ENCODE measurements around the gene VARS1.
A peak's percentile ranks its signal among the peaks of the same experiment; 100 is the strongest.
"Not testable (repeated sequence)": the region's sequence is repeated elsewhere in the genome, so short reads cannot be mapped to it uniquely, and the experiment has no call there.

VARS1 gene

DNA sequence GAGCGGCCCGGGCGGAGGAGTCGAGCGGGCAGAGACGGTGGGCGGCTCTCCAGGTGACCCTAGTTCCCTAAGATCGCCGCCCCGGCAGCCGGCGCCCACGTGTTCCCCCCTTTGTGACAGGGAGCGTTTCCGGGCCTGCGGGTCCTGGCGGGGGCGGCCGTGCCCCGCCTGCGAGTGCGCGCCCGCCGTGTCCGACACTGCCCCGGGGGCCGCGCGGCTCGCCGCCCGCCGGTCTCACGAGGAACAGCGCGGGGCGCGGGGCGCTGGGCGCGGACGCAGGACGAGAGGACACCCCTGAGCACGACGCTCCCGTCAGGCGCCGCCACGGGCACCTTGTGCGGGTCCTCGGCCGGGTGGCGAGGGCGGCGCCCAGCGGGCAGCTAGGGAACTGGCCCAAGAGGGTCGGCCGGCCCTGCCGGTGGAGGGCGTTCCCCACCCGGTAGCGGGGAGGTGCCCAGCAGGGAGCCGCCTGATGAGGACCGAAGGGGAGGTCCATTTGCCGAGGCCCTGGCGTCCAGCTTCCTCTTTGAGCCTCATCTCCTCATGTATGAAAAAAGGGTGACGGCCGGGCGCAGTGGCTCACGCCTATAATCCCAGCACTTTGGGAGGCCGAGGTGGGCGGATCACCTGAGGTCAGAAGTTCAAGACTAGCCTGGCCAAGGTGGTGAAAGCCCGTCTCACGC lies at the start of gene VARS1:
Gene VARS1 (minus strand): TSS at position 137 of the 683 bp plus-strand sequence. CDS start 535 bp downstream, outside the sequence.
- DNase-seq, result peak; percentile 66

GRCh38 chr6:31844507-31844906 lies 49.0 kb upstream of the VARS1 start:
- DNase-seq, result no peak

- no peak for DNase-seq
Measured at GRCh38 chr6:31842053-31842452, 46.5 kb upstream of the VARS1 start.

GRCh38 chr6:31839779-31840126 lies 44.2 kb upstream of the VARS1 start:
- not testable (repeated sequence) for DNase-seq

DNA sequence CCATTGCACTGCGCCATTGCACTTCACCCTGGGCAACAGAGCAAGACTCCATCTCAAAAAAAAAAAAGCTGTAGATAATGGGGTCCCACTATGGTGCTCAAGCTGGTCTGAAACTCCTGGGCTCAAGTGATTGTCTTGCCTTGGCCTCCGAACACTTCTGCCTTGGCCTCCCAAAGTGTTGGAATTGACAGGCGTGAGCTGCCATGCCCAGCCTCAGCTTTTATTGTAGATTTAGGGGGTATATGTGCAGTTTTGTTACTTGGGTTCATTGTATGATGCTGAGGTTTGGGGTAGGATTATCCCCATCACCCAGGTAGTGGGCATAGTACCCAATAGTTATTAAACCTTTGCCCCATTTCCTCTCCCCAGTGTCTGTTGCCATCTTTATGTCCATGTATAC lies 43.4 kb upstream of the VARS1 start:
- DNase-seq, result no peak

DNA sequence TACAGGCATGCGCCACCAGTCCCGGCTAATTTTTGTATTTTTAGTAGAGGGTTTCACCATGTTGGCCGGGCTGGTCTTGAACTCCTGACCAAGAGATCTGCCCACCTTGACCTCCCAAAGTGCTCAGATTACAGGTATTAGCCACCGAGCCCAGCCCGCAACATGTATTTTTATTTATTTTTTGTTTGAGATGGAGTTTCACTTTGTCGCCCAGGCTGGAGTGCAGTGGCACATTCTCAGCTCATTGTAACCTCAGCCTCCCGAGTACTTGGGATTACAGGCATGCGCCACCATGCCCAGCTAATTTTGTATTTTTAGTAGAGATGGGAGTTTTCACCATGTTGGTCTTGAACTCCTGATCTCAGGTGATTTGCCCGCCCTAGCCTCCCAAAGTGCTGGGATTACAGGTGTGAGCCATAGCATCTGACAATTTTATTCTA lies 42.6 kb upstream of the VARS1 start:
- DNase-seq, result not testable (repeated sequence)

DNA sequence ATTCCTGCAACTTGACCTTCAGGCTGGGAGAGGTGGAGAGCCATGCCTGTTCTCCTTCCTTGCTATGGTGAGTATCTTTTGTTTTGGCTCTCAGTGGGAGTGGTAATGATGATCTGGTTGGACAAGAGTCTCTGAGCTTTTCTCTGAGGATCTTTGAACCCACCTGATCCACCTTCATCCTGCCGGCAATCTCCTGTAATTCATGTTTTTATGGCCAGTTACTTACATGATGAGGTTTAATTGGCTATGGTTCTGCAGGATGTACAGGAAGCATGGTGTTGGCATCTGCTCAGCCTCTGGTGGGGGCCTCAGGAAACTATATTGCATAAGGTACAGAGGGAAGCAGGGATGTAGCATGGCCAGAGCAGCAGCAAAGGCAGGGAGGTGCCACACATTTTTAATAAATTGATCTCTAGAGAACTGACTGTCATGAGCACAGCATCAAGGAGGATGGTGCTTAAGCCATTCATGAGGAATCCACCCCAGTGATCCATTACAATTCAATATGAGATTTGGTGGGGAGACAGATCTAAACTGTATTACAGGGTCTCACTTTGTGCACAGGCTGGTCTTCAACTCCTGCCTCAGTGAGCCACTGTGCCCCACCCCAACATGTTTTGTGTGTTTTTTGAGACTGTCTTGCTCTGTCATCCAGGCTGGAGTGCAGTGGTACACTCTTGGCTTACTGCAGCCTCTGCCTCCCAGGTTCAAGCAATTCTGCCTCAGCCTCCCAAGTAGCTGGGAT lies 42.0 kb upstream of the VARS1 start:
- DNase-seq, result no peak

DNA sequence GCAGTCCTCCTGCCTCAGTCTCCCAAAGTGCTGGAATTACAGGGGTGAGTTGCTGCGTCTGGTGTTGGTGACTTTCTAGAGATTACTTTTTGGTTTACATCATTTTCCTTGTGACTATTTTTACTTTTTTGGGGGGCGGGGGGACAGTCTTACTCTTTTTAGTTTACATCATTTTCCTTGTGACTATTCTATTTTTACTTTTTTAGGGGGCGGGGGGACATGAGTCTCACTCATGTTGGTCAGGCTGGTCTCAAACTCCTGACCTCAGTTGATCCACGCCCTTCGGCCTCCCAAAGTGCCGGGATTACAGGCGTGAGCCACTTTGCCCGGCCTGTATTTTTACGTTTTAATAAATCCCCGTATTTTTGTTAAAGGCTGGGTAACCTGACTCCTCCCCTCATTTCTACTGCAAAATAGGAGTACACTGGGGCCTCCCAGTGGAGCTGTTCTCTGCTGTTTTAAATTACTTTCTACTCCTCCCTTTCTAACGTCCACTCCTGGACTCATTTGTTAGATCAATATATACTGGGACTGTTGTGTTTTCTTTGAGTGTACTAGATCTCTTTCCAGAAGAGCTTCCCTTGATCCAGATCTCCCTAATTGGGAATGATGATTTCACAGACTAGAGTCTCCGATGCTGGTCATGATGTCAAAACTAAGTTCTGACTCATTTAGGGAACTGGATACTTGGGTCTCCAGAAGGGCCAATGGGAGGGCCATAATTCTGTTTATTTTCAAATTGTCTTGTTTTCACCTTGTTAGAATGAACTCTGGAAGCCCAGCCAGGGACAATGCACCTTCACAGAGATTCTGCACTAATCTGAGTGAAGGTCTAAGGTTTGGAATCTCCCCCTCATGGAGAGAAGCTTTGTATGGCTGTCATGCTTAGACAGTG lies 41.2 kb upstream of the VARS1 start:
- DNase-seq, result no peak

- DNase-seq, result no peak
Measured at GRCh38 chr6:31836047-31836473, 40.5 kb upstream of the VARS1 start.

DNA sequence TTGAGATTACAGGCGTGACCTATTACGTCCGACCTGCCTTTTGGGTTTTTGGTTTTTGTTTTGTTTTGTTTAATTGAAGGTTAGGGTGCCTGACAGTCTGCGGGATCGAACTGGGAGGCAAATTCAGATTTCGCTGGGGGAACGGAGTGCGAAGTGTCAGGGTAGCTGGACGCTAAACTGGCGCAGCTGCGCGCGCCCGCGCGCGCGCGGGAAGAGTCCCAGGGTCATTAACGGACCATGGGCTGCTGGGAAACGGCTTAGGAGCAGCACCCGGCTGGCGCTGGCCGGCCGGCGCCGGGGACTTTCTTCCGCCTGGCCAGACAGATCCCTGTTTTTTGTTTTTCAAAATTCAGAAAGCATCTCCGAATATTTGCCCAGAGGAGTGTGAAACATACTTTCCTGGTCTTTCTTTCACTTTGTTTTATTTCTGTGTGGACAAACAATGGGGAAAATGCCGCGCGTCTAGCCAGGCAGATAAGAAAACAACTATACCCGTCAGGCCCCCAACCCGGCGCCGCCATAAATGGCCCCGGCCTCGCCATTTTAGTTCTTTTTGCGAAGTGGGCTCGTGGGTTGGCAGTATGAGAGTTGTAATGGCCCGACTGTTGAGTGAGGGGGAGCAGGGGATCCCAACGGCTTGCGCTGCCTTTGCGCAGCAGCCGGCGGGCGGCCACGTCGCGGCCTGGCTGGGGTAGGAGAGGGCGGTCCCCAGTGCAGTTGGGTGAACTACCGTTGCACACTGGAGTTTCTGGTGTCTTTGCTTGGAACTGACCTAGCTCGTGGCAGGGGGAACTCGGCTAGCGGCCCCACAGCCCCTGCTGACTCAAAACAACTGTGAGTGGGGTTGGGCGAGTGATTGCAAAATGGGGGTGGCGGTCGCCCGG lies 39.1 kb upstream of the VARS1 start:
- DNase-seq, result peak; percentile 86

DNA sequence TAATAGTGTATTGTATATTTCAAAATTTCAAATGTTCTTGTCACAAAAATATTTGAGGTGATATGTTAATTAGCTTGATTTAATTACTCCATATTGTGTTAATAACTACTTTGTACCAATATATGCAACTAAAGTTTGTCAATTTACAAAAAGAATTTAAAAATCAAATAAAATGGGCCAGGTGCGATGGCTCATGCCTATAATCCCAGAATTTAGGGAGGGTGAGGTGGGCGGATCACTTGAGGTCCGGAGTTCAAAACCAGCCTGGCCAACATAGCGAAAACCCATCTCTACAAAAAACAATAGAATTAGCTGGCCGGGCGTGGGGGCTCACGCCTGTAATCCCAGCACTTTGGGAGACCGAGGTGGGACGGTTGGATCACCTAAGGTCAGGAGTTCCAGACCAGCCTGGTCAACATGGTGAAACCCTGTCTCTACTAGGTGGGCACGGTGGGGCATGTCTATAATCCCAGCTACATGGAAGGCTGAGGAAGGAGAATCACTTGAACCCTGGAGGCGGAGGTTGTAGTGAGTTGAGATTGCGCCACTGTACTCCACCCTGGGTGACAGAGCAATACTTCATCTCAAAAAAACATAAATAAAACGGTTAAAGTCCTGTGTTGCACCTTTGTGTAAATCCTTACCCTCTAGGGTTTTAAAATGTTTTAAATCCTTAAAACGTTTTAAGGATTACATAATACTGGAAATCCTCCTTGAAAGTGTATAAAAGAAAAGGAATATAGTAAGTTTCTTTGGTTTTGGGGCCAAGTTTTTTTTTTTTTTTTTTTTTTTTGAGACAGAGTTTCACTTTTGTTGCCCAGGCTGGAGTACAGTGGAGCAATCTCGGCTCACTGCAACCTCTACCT lies 36.0 kb upstream of the VARS1 start:
- DNase-seq, result no peak

- DNase-seq, result no peak
Measured at GRCh38 chr6:31830886-31831335, 35.4 kb upstream of the VARS1 start.

GRCh38 chr6:31829633-31830283 lies 34.2 kb upstream of the VARS1 start:
- peak; percentile 50 for DNase-seq

- DNase-seq, result peak; percentile 100
Measured at GRCh38 chr6:31827286-31828079, 31.9 kb upstream of the VARS1 start, which contains the start of gene HSPA1B. TSS of gene HSPA1B (plus strand) at chr6:31827738. CDS start at chr6:31827951, 213 bp downstream.

DNA sequence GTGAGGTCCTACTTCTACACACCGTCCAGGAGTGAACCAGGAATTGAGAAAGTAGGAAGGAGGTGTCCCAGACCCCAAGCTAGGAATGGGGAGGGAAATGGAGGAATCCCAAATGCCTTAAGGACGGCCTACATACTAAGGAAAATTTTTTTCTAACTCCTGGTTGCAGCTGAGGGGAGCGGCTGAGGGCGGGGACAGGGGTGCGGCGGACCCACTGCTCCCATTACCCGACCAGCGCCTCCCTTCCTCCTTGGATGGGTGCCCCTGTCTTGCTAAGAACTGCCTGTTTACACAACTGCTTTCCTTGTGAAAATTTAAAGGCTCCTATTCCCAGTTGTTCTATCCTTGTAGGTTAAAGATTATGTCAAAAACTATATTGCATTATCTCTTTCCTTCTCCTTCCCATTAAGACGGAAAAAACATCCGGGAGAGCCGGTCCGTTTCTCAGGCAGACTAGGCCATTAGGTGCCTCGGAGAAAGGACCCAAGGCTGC lies 31.3 kb upstream of the VARS1 start:
- DNase-seq, result peak; percentile 94

- DNase-seq, result no peak
Measured at GRCh38 chr6:31825553-31825952, 30.0 kb upstream of the VARS1 start.

GRCh38 chr6:31823592-31824196 lies 28.1 kb upstream of the VARS1 start:
- DNase-seq, result not testable (repeated sequence)

- DNase-seq, result no peak
Measured at GRCh38 chr6:31822036-31822821, 26.7 kb upstream of the VARS1 start.

All from DMS 273 treated with DMSO at 0.1 percent for 48 hours (cell line).